ENCODE measurements around the gene TNS1.

Gene TNS1

DNA sequence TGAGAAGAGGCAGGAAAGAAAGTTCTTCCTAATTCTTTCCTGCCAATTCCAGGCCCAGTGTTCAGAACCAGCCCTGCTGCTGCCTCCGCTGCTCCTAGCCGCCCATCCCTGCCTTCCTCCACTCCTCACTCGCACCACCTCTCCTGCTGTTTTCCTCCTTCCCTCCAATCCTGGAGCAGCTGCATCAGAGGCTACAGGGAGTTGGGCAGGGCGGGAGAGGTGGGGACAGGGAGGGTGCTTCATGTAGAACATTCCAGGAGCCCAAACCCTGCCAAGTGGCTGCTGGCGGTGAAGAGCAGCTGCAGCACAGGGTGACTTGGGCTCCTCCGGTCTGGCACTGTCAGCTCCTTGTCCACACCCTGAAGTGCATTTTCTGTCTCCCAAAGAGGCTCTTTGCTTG lies 176.3 kb downstream of the TNS1 start:
- no peak overlapping the region for H2AFZ ChIP-seq
- H3K79me2 ChIP-seq = no peaks in the 10 kb centered on the region
- TF ChIP-seq, protein P1, sequence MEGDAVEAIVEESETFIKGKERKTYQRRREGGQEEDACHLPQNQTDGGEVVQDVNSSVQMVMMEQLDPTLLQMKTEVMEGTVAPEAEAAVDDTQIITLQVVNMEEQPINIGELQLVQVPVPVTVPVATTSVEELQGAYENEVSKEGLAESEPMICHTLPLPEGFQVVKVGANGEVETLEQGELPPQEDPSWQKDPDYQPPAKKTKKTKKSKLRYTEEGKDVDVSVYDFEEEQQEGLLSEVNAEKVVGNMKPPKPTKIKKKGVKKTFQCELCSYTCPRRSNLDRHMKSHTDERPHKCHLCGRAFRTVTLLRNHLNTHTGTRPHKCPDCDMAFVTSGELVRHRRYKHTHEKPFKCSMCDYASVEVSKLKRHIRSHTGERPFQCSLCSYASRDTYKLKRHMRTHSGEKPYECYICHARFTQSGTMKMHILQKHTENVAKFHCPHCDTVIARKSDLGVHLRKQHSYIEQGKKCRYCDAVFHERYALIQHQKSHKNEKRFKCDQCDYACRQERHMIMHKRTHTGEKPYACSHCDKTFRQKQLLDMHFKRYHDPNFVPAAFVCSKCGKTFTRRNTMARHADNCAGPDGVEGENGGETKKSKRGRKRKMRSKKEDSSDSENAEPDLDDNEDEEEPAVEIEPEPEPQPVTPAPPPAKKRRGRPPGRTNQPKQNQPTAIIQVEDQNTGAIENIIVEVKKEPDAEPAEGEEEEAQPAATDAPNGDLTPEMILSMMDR (IDR thresholded peaks at IDR 0.05) = no peak
- no peak overlapping the region for H3K27ac ChIP-seq
- no peaks in the 10 kb centered on the region for H3K9me3 ChIP-seq (ENCODE audit: control insufficient read depth, low read length)
- no peaks in the 10 kb centered on the region for H3K4me1 ChIP-seq
- no peak overlapping the region for H3K4me3 ChIP-seq (ENCODE audit: low read depth, low read length)
- H3K27me3 ChIP-seq (ENCODE audit: control insufficient read depth, insufficient read depth, low read length) = no peaks in the 10 kb centered on the region
- H3K9ac ChIP-seq = no peak overlapping the region
- no peaks in the 10 kb centered on the region for H3K36me3 ChIP-seq (ENCODE audit: control insufficient read depth, insufficient read depth, low read length)
- H3K4me2 ChIP-seq (ENCODE audit: low read length) = no peak overlapping the region

DNA sequence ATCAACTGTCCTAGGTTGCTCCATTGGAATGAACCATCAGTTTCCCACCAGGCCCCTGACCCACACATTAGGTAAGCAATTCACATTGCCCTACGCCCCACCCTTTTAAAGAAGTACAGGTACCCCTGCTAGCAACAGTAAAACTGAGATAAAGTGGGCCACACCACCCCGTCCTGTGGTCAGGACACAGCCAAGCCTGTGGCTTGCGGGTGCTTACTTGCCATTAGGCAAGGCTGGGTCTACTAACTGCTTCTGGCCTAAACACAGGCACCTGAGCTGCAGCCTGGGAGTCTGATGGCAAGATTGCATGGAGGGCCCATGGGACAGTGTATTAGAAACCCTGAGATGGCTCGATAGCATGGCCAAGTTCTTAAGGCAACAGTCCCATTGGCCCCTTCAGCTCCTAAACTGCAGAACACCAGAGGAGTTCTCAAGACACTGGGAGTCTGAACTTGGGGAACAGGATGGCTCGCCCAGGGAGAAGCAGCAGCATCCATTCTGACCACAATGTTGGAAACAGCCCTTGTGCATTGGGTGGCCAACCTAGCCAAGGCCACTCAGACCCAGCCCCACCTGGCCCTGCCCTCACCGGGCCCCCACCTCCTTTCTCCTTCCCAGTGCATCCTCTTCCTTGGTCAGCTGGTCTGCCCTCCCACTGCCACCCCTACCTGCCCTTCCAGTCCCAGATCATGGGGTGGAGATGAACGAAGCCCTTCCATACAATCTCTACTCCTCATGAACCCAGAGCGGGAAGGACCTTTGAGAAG lies 177.1 kb downstream of the TNS1 start:
- Histone ChIP-seq H3K9me3 (ENCODE audit: control insufficient read depth, low read length) (no peaks in the 10 kb centered on the region), H3K79me2 (no peaks in the 10 kb centered on the region), H3K4me1 (no peaks in the 10 kb centered on the region), H3K9ac (no peak overlapping the region), H3K27me3 (ENCODE audit: control insufficient read depth, insufficient read depth, low read length) (no peaks in the 10 kb centered on the region), H3K36me3 (ENCODE audit: control insufficient read depth, insufficient read depth, low read length) (no peaks in the 10 kb centered on the region), H2AFZ (no peak overlapping the region), H3K27ac (no peak overlapping the region), H3K4me2 (ENCODE audit: low read length) (no peak overlapping the region), H3K4me3 (ENCODE audit: low read depth, low read length) (no peak overlapping the region)
- TF ChIP-seq, protein P1 (IDR thresholded peaks at IDR 0.05) = no peak

DNA sequence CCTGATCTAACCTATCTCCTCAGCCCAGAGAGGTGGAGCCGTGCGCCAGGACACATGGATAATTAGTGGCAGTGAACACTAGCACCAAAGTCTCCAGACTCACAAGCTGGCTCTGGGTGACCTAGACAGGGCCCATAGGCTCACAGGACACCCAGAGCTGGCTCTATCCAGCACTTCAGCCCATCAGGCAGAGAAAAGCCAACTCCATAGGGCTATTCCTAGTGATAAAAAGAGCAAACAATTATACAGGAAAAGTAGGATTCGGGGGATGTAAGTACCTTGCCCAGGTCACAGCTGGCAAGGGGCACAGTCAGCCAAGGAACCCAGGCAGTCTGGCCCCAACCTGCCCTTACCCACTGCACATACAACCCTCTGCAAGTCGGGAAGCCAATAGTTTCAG lies 178.6 kb downstream of the TNS1 start:
- no peaks in the 10 kb centered on the region for H3K4me1 ChIP-seq
- H3K27ac ChIP-seq = no peak overlapping the region

DNA sequence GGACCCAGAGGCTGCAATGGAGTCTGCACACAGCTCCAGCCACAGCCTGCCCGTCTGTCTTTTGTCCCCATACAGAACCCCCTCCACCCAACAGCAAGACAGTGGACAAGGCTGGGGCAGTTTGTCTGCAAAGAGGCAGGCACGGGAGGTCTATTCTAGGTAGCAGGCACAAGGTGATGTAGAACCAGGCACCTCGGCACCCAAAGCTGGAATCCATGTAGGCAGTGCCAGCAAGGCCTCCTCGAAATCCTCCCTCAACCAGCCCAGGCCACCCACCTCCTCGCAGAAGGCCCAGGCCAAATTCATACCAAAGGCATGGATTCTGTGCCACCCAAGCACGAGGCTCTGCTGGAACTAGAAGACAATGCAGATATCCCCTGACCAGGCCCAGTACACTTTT lies 179.2 kb downstream of the TNS1 start:
- no peaks in the 10 kb centered on the region for H3K9me3 ChIP-seq (ENCODE audit: control insufficient read depth, low read length)
- no peaks in the 10 kb centered on the region for H3K27me3 ChIP-seq (ENCODE audit: control insufficient read depth, insufficient read depth, low read length)
- H2AFZ ChIP-seq = no peak overlapping the region
- H3K4me3 ChIP-seq (ENCODE audit: low read depth, low read length) = no peak overlapping the region
- H3K4me2 ChIP-seq (ENCODE audit: low read length) = no peak overlapping the region
- H3K27ac ChIP-seq = no peak overlapping the region
- no peaks in the 10 kb centered on the region for H3K4me1 ChIP-seq
- TF ChIP-seq, protein P1 (IDR thresholded peaks at IDR 0.05) = no peak
- no peaks in the 10 kb centered on the region for H3K36me3 ChIP-seq (ENCODE audit: control insufficient read depth, insufficient read depth, low read length)
- H3K79me2 ChIP-seq = no peaks in the 10 kb centered on the region
- no peak overlapping the region for H3K9ac ChIP-seq

More for the DNA sequence above, 178.6 kb downstream of the TNS1 start:
- no peak overlapping the region for H3K4me3 ChIP-seq (ENCODE audit: low read depth, low read length)
- TF ChIP-seq, protein P1 (IDR thresholded peaks at IDR 0.05) = no peak
- no peak overlapping the region for H3K4me2 ChIP-seq (ENCODE audit: low read length)
- H3K27me3 ChIP-seq (ENCODE audit: control insufficient read depth, insufficient read depth, low read length) = no peaks in the 10 kb centered on the region
- no peaks in the 10 kb centered on the region for H3K9me3 ChIP-seq (ENCODE audit: control insufficient read depth, low read length)
- H3K36me3 ChIP-seq (ENCODE audit: control insufficient read depth, insufficient read depth, low read length) = no peaks in the 10 kb centered on the region
- no peaks in the 10 kb centered on the region for H3K79me2 ChIP-seq
- H3K9ac ChIP-seq = no peak overlapping the region
- no peak overlapping the region for H2AFZ ChIP-seq
